ENCODE measurements around the gene MFRP.

- TF ChIP-seq MYC (IDR thresholded peaks at IDR 0.05; ENCODE audit: insufficient read depth, insufficient read length, insufficient replicate concordance, low read length, severe bottlenecking), result no peak
- no peak for TF ChIP-seq SP1 (IDR thresholded peaks at IDR 0.05; ENCODE audit: low read depth, low read length)
- TF ChIP-seq KDM1A (IDR thresholded peaks at IDR 0.05; ENCODE audit: borderline replicate concordance), result no peak
- TF ChIP-seq, protein P1, sequence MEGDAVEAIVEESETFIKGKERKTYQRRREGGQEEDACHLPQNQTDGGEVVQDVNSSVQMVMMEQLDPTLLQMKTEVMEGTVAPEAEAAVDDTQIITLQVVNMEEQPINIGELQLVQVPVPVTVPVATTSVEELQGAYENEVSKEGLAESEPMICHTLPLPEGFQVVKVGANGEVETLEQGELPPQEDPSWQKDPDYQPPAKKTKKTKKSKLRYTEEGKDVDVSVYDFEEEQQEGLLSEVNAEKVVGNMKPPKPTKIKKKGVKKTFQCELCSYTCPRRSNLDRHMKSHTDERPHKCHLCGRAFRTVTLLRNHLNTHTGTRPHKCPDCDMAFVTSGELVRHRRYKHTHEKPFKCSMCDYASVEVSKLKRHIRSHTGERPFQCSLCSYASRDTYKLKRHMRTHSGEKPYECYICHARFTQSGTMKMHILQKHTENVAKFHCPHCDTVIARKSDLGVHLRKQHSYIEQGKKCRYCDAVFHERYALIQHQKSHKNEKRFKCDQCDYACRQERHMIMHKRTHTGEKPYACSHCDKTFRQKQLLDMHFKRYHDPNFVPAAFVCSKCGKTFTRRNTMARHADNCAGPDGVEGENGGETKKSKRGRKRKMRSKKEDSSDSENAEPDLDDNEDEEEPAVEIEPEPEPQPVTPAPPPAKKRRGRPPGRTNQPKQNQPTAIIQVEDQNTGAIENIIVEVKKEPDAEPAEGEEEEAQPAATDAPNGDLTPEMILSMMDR (IDR thresholded peaks at IDR 0.05 in 2 of 3, conservative IDR thresholded peaks at IDR 0.05 in 1 of 3; ENCODE audit: control insufficient read depth in 2 of 3, extremely low read depth in 1 of 3, insufficient read depth in 1 of 3, low read depth in 3 of 3, low read length in 3 of 3), result peak; percentile 73 to 86 (median 82)
Measured at GRCh38 chr11:119323532-119324033, 22.9 kb downstream of the MFRP start.
